Stomach (tissue), 9 donors: ENCODE data around the gene FNDC3B. TPM values are rescaled to one million over a fixed set of nuclear protein-coding genes. Genes with fewer than 3 reads are reported as not detected.
A peak's percentile ranks its signal among the peaks of the same experiment; 100 is the strongest.

Experiments
- DNase-seq, 2 donors: peaks; one replicate each; pipeline versions ENCODE4 v3.0.0 to v3.0.0-alpha.2; 2013 to 2019
- H3K27ac ChIP-seq, 5 donors: fragments of 200-600 bp in 4 of 5; sonication (generic) in 4 of 5; one replicate each; pipeline ENCODE4 v1.5.1; 2013 to 2019; ENCODE audit warnings: mild to moderate bottlenecking in 1 of 5, moderate library complexity in 1 of 5
- H3K27me3 ChIP-seq, 3 donors: fragments of 200-600 bp; sonication (generic); one replicate each; pipeline ENCODE4 v1.5.1; 2017 to 2019; ENCODE audit warnings: mixed run types in 1 of 3
- H3K36me3 ChIP-seq, 4 donors: fragments of 200-600 bp; sonication (generic); 1 replicate in 3 of 4; 2 replicates in 1 of 4; pipeline ENCODE4 v1.5.1; 2016 to 2019
- H3K4me1 ChIP-seq, 4 donors: fragments of 200-600 bp; sonication (generic); one replicate each; pipeline ENCODE4 v1.5.1; 2016 to 2019
- H3K4me3 ChIP-seq, 4 donors: fragments of 200-600 bp; sonication (generic) in 3 of 4; one replicate each; pipeline ENCODE4 v1.5.1; 2016 to 2019; ENCODE audit warnings: mild to moderate bottlenecking in 1 of 4
- H3K9me3 ChIP-seq, 4 donors: fragments of 200-600 bp; sonication (generic); one replicate each; pipeline ENCODE4 v1.5.1; 2016 to 2019
- CTCF ChIP-seq, 7 experiments: fragments of 450-650 bp in 4 of 7; fragments of 200-600 bp in 3 of 7; sonication (generic) in 3 of 7; IDR thresholded peaks; one replicate each; pipeline ENCODE4 v1.5.1; 2016 to 2019; ENCODE audit warnings: antibody characterized with exemption in 7 of 7, control low read depth in 2 of 7, mild to moderate bottlenecking in 1 of 7
- EP300 ChIP-seq: sonication (generic); formaldehyde crosslinking; IDR thresholded peaks from one replicate; pipeline ENCODE4 v1.6.1; 2017; ENCODE audit warnings: antibody characterized with exemption
- POLR2A ChIP-seq, 4 donors: fragments of 450-650 bp; IDR thresholded peaks; one replicate each; pipeline ENCODE4 v1.6.1; 2016; ENCODE audit warnings: antibody characterized with exemption in 4 of 4, control low read depth in 2 of 4, mild to moderate bottlenecking in 1 of 4, moderate library complexity in 1 of 4
- POLR2AphosphoS5 ChIP-seq, 3 donors: sonication (generic); formaldehyde crosslinking; IDR thresholded peaks; one replicate each; pipeline ENCODE4 v1.6.1; 2016; ENCODE audit warnings: antibody characterized with exemption in 3 of 3
- WGBS, 5 donors: extraction: QIAGEN DNeasy Blood & Tissue Kit in 3 of 5; methylation state at CpG; one replicate each; pipeline versions ENCODE4 v1.1.5 to v1.1.7; 2013 to 2018; 5-methylcytosine and 5-hydroxymethylcytosine counted together
- intact Hi-C: fragments of 100-400 bp; cut with DNase I; formaldehyde crosslinking; loops from one replicate; pipeline ENCODE4 v1.15.1; 2023; ENCODE audit warnings: low total_unique reads
- polyA plus RNA-seq, 3 donors: library from polyadenylated mRNA; stranded (reverse); fragments of 200-250 nt; gene quantifications; one replicate each; pipeline ENCODE4 v1.2.3, GENCODE V29; 2013
- total RNA-seq, 5 donors: library from RNA; depleted of rRNA; stranded (reverse); fragments of >200 nt; gene quantifications; one replicate each; pipeline versions ENCODE4 v1.1.0 to v1.2.3, GENCODE V29; 2014 to 2016
- donor health status: healthy with polysubstance abuse.
- donor health status: Bipolar disorder and iron deficiency.
- donor health status: healthy.

The FNDC3B gene
- total and polyA plus RNA-seq, 8 donors: 6.0 to 229 (median 53.7) TPM

GRCh38 chr3:172203522-172204258, 164.3 kb downstream of the FNDC3B start:
- H3K4me1 ChIP-seq: peaks cover 36 to 64% (median 47%) of the 10 kb centered on the region in 4 donors
- no peaks in the 10 kb centered on the region for H3K36me3 ChIP-seq
- WGBS, 5 donors: 25 to 41% (median 36%) methylated on average over 9 of the region's 9 CpGs
- intact Hi-C loops: no loop called here
- H3K27me3 ChIP-seq: no peaks in the 10 kb centered on the region
- H3K9me3 ChIP-seq: no peaks in the 10 kb centered on the region
- H3K4me3 ChIP-seq: no peak overlapping the region
- DNase-seq: peak; percentile 62 to 82
- H3K27ac ChIP-seq: peak overlapping the region; percentile 3 to 80 (median 75)
- peak in 1 of 3 donors; percentile 57 for TF ChIP-seq POLR2AphosphoS5 (IDR thresholded peaks at IDR 0.05)
- TF ChIP-seq POLR2A (IDR thresholded peaks at IDR 0.05): no peak
- no peak for TF ChIP-seq CTCF (IDR thresholded peaks at IDR 0.05)
- no peak for TF ChIP-seq EP300

GRCh38 chr3:172204716-172205115, 165.3 kb downstream of the FNDC3B start:
- H3K4me1 ChIP-seq: peaks cover 37 to 72% (median 57%) of the 10 kb centered on the region in 4 donors
- intact Hi-C loops: no loop called here
- H3K36me3 ChIP-seq: no peaks in the 10 kb centered on the region
- no peaks in the 10 kb centered on the region for H3K27me3 ChIP-seq
- TF ChIP-seq CTCF (IDR thresholded peaks at IDR 0.05): no peak
- TF ChIP-seq POLR2AphosphoS5 (IDR thresholded peaks at IDR 0.05): no peak
- TF ChIP-seq POLR2A (IDR thresholded peaks at IDR 0.05): no peak
- TF ChIP-seq EP300: no peak
- no peaks in the 10 kb centered on the region for H3K9me3 ChIP-seq
- peak overlapping the region in 3 of 5 donors; percentile 41 to 79 (median 75) for H3K27ac ChIP-seq
- DNase-seq: no peak
- WGBS, 5 donors: 77 to 94% (median 82%) methylated on average over 5 of the region's 5 CpGs
- no peak overlapping the region for H3K4me3 ChIP-seq

- no peaks in the 10 kb centered on the region for H3K9me3 ChIP-seq
- no peak for DNase-seq
- H3K4me1 ChIP-seq: peaks cover 15 to 67% (median 45%) of the 10 kb centered on the region in 4 donors
- intact Hi-C loops: no loop called here
- no peak for TF ChIP-seq POLR2A (IDR thresholded peaks at IDR 0.05)
- no peak for TF ChIP-seq EP300
- no peak for TF ChIP-seq CTCF (IDR thresholded peaks at IDR 0.05)
- TF ChIP-seq POLR2AphosphoS5 (IDR thresholded peaks at IDR 0.05): no peak
- H3K4me3 ChIP-seq: no peak overlapping the region
- no peaks in the 10 kb centered on the region for H3K36me3 ChIP-seq
- H3K27ac ChIP-seq: peak overlapping the region; percentile 56 to 72 (median 67)
- H3K27me3 ChIP-seq: no peaks in the 10 kb centered on the region
- 85 to 89% (median 87%) methylated on average over 11 to 20 of the region's 20 CpGs for WGBS, 5 donors
Observed at GRCh38 chr3:172208586-172209332, 169.4 kb downstream of the FNDC3B start.
